ENCODE measurements around the gene GATAD2A.
"Not testable (repeated sequence)": the region's sequence is repeated elsewhere in the genome, so short reads cannot be mapped to it uniquely, and the experiment has no call there.

GATAD2A gene, protein sequence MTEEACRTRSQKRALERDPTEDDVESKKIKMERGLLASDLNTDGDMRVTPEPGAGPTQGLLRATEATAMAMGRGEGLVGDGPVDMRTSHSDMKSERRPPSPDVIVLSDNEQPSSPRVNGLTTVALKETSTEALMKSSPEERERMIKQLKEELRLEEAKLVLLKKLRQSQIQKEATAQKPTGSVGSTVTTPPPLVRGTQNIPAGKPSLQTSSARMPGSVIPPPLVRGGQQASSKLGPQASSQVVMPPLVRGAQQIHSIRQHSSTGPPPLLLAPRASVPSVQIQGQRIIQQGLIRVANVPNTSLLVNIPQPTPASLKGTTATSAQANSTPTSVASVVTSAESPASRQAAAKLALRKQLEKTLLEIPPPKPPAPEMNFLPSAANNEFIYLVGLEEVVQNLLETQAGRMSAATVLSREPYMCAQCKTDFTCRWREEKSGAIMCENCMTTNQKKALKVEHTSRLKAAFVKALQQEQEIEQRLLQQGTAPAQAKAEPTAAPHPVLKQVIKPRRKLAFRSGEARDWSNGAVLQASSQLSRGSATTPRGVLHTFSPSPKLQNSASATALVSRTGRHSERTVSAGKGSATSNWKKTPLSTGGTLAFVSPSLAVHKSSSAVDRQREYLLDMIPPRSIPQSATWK

DNA sequence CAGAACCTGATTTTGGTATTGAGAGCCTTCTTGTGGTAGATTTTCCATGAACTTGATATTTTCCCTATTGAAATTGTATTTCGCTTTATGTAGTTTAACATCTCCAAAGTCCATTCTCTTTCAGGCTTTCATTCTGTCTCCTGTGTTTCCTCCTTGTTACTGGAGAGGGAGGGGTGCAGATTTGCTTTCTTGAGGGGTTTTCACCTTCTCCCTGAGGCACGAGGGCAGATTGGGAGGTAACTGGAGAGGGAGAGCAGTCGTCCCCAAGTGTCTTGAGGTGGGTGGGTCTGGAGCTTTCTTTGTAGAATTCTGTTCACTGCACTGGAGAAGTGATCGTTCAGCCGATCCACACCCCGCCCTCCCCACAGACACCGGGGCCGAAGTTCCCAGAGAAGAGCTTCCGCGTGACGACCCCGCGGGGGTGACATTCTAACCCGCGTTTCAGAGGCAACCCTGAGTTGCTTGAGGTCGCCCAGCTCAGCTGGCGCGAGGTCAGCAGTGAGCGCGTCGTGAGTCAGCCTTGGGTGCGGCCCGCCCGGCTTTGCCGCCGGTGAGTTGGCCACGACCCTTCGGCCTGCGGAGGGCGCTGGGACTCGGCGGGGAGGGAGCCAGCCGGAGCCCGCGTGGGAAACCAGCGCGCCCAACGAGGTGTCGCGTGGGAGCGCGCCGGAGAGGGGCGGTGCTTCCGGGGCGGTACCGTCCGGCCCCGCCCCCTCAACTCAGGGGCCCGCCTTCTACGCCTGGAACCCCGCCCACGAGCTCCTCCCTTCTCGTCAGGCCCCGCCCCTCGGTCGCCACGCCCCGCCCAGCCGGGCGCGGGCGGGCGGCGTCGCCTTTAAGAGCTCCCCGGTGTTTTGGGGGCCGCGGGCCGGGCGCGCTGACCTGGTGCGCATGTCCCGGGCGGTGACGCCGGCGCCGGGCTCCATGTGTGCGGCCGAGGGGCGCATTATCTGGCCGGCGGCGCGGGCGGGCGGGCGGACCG lies at the start of gene GATAD2A:
Gene GATAD2A (plus strand): TSS at position 797 of the 982 bp plus-strand sequence. CDS start 59,671 bp downstream, outside the sequence.
- DNase-seq = peak; percentile 91

DNA sequence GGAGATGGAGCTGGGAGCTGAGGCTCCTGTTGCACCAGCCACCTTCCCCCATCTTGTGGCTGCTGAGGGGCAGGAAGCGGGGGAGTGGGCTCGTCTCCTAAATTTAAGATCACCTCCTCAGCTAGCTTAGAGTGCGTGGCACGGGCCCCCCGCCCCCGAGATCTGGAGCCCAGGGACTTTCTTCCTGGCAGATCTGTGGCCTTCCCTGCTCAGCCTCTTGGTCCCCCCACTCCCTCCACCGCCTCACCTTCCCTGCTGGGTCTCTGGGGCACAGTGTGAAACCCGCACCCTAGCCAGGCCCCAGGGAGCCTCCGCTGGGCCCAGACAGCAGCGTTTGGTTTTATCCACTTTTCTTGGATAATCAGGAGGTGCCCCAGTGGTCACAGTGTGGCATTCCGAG lies 49.0 kb upstream of the GATAD2A start:
- DNase-seq = no peak

DNA sequence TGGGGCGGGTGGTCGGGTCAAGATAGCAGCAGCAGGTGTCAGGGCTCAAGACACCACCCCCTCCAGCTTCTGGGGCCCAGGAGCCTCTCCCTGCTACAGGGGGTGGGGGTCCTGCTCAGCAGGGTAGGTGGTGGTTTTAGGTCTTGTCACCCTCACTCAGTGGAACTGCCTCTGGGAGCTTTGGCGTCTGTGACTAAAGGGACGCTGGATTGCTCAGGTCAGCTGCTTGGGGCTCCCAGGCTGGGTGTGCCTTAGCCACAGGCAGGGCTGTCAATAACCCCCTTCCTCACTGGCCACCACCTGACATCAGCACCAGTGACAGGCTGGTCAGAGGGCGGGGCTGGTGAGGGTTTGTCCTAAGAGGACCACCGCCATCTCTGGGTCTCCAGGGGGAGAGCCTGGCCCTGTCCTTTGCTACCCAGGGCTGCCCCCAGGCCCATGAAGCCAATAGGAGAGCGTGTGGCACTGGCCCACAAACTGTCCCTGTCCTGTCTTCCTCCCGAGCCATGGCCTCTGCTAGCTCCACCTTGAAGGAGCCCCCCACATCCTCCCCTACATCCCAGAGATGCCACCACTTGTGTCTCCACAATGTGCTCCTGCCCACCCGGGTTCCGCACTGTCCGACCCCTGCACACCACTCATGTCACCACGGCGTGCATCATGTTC lies 48.4 kb upstream of the GATAD2A start:
- DNase-seq = no peak

DNA sequence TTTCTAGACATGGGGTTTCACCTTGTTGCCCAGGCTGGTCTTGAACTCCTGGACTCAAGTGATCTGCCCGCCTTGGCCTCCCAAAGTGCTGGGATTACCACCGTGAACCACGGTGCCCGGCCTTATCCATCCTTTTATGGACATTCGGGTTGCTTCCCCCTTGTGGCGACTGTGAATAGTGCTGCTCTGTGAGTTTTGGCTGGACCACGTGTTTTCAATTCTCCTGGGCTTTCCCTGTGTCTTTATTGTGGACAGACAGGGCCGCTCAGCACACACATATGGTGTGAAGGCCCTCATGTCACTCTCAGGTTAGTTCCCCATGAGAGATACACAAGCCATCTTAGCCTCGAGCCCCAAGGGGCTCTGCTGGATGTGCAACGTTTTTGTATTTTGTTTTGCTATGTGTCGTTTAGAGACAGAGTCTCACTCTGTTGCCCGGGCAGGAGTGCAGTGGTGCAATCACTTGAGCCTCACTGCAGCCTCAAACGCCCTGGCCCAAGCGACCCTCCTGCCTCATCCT lies 44.3 kb upstream of the GATAD2A start:
- peak; percentile 87 for DNase-seq

DNA sequence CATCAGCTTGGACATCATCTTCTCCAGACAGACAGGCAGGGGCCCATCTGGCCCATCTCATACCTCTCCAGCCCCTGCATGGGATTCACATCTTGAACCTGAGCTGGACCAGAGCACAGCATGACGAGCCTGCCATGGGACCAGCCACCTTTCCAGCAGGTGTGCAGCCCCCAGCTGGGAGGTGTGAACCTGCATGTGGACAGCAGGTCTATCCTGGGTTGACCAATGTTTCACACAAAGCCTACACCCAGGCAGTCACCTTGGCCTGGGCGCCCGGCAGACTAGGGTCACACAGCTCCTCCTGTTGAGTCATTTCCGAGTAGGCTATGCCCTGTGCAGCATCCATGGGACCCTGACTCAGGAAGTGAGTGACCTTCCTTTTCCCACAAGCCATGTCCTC lies 43.4 kb upstream of the GATAD2A start:
- DNase-seq = no peak

DNA sequence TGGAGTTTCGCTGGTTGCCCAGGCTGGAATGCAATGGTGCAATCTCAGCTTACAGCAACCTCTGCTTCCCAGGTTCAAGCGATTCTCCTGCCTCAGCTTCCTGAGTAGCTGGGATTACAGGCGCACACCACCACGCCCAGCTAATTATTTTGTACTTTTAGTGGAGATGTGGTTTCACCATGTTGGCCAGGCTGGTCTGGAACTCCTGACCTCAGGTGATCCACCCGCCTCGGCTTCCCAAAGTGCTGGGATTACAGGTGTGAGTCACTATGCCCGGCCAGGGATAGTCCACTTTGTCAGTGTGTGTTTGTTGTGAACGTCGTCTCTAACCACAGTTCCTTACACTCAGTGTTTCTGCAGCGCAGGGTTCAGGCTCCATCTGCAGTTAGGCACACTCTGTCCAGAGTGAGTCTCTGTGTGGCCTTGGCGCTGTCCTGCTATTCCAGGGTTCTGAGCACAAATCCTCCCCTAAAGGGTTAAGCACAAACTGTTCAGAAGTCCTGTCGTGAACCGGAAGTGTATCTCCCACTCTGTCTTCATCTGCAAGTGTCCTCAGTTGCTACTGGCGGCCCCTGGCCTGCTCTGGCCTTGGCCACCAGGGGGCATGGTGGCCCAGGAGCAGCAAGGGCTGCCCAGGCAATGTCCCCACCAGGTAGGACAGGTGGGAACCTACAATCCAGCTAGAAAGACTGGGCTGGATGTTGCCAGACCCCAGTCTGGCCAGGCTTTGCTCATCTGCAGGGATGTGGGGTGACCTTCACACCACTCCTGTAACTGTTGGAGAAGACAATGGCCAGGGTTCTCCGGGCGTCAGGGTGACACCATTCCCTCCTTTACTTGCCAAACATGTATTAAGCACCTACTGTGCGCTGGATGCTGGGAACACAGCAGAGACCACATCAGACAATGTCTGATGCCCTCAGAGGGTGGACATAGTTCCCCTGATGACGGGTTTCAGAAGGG lies 38.8 kb upstream of the GATAD2A start:
- DNase-seq = peak; percentile 89

DNA sequence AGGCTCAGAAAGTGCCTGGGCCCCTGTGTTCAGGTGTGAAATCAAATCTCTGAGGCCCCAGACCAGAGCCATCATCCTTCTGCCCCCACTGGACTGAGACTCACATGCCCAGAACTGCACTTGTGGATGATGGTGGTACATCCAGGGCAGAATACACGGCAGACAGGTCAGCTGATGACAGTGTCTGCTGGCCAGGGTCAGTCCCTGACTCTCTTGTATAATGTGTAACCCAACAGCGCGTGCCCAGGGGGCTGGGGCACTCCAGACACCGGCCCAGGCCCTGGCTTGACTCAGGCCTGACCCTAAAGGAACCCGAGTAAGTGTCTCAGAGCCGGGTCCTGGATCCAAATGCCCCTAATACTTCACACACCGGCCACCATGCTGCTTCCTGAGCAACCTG lies 37.4 kb upstream of the GATAD2A start:
- no peak for DNase-seq

DNA sequence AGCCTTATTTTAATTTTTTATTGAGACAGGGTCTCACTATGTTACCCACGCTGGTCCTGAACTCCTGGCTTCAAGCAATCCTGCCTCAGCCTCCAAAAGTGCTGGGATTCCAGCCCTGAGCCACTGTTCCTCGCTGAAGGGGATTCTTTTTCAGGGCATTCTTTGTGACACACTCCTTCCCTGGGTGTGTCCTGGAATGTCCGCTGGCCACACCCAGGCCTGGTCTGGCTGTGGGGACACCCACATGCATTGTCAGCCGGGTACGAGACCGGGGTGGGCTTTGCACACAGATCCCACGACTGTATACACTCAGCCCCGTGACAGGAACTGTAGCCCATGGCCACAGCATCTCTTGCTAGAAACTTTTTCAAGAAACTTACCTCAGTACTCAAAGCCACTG lies 34.4 kb upstream of the GATAD2A start:
- no peak for DNase-seq

DNA sequence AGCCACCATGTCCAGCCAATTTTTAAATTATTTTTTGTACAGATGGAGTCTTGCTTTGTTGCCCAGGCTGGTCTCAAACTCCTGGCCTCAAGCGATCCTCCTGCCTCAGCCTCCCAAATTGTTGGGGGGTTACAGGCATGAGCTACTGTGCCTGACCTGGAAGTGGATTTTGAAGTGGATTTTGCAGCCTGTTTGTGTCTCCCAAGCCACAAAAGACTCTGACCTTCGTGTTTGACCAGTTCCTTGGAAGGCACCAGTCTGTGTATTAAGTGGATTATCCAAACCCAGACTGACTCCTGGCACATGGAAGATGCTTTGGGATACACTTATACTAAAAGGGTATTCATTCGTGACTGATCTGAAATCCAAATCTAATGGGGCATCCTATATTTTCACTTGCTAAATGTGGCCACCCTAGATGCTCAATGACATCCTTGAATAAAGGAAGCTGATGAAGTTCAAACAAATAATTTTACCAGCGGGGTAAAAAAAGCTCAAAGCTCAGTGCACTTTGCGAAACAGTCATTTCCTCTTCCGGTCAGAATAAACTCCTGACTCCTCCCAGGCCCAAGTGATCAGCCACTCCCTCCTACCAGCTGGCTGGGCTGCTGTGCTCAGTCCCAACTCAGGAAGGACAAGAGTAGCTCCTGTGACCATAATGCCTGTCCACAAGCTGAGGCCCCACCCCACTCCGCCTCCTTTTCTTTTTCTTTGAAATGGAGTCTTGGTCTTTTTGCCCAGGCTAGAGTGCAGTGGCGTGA lies 32.6 kb upstream of the GATAD2A start:
- DNase-seq = peak; percentile 70

DNA sequence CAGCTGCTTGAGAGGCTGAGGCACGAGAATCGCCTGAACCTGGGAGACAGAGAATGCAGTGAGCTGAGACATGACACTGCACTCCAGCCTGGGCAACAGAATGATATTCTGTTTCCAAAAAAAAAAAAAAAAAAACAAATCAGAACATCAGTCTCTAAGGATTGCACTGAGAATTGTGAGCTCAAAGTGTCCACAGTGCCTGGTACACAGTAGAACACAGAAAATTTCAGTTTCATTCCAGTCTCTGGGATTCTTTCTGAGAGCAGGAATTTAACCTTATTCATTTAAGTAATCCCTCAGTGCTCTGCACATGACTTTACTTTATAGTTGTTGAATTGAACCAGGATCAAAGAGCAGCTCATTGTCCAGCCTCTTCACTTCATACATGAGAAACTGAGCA lies 25.9 kb upstream of the GATAD2A start:
- no peak for DNase-seq

DNA sequence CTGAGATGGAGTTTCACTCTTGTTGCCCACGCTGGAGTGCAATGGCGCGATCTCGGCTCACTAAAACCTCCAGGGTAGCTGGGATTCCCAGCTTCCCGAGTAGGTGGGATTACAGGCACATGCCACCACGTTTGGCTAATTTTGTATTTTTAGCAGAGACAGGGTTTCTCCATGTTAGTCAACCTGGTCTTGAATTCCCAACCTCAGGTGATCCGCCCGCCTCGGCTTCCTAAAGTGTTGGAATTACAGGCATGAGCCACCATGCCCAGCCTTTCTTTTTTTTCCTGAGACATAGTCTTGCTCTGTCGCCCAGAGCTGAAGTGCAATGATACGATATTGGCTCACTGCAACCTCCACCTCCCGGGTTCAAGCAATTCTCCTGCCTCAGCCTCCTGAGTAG lies 25.2 kb upstream of the GATAD2A start:
- not testable (repeated sequence) for DNase-seq

DNA sequence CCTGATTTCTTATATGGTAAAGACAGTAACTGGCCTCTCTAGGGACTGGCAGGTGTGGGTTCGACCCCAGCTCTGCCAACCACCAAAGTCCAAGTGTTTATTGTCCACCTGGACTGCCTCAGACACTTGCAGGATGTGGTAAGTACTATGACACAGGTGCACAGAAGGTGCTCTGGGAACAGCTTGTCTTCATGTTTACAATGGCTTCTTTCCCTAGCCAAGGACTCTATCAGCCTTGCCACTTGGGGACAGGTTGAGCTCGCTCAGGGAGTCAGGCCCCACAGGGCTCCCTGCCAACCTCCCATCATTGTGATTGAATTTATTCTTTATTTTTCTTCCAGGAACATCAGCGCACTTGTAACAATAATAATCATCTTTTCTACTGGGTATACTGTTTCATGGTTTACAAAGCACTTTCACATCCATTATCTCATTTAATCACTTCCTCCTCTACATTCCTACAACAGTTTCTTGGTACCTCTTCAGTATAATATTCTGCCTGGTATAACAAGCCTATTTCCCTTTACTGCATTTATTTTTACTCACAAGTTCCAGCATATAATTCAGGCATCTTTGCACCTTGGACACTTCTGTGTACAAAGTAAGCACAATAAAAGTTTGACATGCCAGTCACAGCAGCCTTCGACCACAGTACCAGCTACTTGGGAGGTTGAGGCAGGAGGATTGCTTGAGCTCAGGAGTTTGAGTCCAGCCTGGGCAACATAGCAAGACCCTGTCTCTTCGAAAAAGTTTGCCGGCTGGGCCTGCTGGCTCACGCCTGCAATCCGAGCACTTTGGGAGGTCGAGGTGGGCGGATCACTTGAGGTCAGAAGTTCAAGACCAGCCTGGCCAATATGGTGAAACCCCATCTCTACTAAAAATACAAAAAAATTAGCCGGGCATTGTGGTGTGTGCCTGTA lies 24.2 kb upstream of the GATAD2A start:
- DNase-seq = peak; percentile 63

DNA sequence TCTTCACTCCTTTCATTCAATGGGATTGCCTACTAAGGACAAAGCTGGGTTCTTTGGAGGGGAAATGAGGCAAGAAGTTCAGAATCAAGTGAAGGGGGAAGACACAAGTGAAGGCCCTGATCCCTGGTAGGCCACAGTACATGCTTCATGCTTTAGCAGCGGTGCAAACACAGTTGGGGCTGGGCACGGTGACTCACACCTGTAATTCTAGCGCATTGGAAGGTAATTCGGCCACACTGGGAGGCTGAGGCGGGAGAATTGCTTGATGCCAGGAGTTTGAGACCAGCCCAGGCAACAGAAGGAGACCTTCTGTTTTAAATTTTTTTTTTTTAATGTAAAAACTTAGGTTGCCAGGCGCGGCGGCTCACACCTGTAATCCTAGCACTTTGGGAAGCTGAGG lies 23.4 kb upstream of the GATAD2A start:
- no peak for DNase-seq

DNA sequence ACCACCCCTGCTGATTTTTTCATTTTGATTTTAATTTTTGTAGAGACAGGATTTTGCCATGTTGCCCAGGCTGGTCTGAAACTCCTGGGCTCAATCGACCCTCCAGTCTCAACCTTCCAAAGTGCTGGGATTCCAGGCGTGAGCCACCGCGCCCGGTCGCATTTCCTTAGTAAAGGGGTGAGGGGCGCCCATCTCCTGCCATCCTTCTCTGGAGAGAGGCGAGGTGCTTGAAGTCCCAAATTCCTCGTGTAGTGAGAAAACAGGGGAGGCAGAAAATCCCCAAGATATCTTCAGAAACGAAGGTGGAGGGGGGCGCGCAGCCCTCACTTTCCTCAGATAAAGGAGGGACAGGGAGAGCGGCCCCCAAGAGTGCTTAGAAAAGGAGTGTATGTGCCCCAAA lies 21.0 kb upstream of the GATAD2A start:
- DNase-seq = no peak

DNA sequence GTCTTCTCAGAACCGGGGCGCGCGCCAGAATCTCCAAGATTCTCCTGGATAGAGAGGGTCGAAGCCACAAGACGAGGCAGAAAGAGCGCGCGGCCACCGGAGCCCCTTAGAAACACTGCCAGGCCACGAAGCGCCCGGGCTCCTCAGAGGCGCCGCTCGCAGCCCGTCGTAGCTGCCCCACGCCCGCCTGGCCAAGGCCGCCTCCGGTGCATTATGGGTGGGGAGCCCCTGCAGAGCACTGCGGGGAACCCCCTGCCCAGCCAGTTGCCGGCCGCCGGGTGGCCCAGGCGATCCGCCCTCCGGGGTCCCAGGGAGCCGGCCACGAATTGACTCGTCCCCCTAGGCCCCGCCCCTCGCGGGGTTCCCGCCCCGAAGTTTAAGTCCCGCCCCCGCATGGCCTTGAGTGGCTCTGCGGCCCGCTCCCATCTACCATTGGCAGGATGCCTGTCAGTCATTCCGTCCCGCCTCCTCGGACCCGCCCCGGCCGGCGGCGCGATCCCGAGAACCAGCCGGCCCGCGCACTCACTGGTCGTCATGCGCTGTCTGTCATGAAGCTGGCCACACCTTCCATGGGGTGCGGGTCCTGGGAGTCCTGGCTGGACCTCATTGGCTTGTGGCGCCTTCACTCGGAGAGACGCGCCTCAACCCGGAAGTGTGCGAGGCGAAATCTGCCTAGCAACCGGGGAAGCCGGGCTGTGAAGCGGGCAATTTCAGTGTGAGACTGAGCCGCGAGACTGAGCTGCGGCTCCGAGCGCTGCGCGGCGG lies 20.2 kb upstream of the GATAD2A start:
- peak; percentile 99 for DNase-seq

DNA sequence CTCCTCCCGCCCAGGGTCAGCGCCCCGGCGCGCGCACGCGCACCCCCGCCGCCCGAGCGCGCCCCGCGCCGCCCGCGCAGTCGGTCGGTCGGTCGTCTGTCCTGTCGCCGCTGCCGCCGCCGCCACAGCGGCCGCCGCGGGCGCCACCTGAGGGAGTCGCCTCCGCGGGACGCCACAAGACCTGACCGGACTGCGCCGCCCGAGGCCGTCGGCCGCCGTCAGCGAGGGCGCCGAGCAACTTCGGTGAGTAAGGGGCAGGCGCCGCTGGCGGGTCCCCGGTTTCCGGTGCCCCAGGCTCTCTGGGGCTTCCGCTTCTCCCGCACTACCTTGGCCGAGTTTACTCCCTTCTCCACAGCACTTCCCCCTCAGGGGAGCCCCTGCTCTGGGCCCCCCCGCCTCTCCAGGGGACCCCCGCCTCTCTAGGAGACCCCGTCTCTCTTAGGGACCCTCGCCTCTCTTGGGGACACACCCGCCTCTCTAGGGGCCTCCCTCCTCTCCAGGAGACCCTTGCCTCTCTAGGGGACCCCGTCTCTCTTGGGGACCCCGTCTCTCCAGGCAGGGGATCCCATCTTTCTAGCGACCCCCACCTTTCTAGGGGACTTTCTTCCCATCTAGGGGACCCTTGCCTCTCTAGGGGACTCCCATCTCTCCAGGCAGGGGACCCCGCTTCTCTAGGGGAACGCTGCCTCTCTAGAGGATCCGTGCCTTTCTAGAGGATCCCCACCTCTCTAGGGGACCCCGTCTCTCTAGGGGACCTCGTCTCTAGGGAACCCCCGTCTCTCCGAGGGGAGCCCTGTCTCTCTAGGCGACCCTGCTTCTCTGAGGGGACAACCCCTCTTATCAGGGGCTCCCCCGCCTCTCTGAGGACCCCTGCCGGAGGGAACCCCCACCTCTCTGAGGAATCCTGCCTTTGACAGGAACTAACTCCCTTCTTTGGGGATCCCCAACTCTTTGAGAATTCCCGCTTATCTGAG lies 19.3 kb upstream of the GATAD2A start:
- no peak for DNase-seq

DNA sequence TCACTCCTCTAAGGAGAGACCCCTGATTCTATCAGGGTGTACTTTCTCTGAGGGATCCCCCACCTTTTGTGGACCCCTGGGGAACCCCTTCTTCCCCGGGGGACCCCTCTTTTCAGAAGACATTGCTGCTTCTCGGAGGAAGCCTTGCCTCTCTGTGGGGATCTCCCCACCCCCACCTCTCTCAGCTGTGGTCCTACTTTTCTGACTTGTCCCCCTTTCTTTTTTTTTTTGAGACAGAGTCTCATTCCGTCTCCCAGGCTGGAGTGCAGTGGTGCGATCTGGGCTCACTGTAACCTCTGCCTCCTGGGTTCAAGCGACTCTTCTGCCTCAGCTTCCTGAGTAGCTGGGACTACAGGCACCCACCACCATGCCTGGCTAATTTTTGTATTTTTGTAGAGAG lies 18.4 kb upstream of the GATAD2A start:
- DNase-seq = no peak
